ENCODE results near the gene DDX6.
A peak's percentile ranks its signal among the peaks of the same experiment; 100 is the strongest.
"Not testable (repeated sequence)": the region's sequence is repeated elsewhere in the genome, so short reads cannot be mapped to it uniquely, and the experiment has no call there.

Gene DDX6

GRCh38 chr11:118735203-118735602 lies 55.8 kb downstream of the DDX6 start:
- no peak for DNase-seq

GRCh38 chr11:118734031-118734430 lies 56.9 kb downstream of the DDX6 start:
- no peak for DNase-seq

GRCh38 chr11:118729753-118730152 lies 61.2 kb downstream of the DDX6 start:
- DNase-seq, result not testable (repeated sequence)

DNA sequence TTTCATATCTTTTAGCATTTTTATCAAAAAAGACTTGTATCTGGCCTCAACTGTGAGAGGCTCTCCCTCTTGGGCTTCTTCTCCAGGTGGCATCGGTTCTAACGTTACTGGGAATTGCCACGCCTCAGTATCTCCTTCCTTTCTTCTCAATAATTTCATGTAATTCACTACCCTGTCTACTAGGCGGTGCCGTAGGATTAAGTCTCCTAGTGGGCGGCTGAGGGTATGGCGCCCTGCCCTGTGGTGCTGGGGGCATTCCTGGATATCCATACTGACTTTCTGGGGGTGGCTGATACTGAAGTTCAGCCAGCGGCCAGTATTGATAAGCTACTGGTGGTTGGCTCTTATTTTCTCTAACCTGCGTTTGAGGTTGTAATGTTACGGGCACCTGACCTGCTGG lies 62.9 kb downstream of the DDX6 start:
- not testable (repeated sequence) for DNase-seq

GRCh38 chr11:118727721-118728066 lies 63.3 kb downstream of the DDX6 start:
- not testable (repeated sequence) for DNase-seq

GRCh38 chr11:118727001-118727720 lies 63.8 kb downstream of the DDX6 start:
- DNase-seq, result not testable (repeated sequence)

- not testable (repeated sequence) for DNase-seq
Observed at GRCh38 chr11:118721478-118722015, 69.4 kb downstream of the DDX6 start.

DNA sequence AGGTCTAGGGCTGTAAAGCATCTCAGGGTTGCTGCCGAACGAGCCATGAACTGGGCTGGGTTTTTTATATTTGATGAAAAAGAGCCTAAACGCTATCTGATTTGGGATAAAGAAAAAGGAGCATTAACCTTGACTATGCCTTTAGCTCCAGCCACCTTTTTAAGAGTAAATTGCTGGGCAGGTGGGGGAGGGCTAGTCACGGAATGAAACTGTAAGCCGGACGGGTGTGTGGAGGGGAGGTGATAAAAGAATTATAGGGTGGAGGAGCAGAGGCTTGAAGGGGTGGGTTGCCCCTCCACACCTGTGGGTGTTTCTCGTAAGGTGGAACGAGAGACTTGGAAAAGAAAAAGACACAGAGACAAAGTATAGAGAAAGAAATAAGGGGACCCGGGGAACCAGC lies 70.2 kb downstream of the DDX6 start:
- DNase-seq, result not testable (repeated sequence)

GRCh38 chr11:118720078-118720477 lies 70.9 kb downstream of the DDX6 start:
- not testable (repeated sequence) for DNase-seq

- DNase-seq, result not testable (repeated sequence)
Observed at GRCh38 chr11:118718562-118718961, 72.4 kb downstream of the DDX6 start.

- DNase-seq, result not testable (repeated sequence)
Observed at GRCh38 chr11:118717733-118718132, 73.2 kb downstream of the DDX6 start.

GRCh38 chr11:118717221-118717620 lies 73.7 kb downstream of the DDX6 start:
- DNase-seq, result not testable (repeated sequence)

DNA sequence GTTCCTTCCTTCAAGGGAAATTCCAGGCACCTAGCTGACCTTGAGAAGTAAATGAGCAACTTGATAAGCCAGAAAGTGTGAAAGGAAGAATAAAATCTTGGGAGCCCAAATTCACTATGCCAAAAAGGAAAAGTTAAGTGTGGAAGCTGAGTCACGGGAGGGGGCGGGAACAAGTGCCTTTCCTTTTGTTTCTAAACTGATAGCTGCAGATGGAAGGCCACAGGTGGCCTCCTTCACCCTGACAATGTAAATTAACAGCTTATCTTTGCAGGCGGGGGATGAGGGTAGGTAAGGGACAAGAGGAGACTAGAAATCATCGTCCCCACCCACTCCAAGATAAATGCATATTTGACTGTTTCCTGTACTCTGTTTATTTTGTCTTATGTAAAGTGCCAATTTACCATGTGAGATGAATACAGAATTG lies 75.1 kb downstream of the DDX6 start:
- DNase-seq, result no peak

- DNase-seq, result no peak
Observed at GRCh38 chr11:118715245-118715831, 75.6 kb downstream of the DDX6 start.

DNA sequence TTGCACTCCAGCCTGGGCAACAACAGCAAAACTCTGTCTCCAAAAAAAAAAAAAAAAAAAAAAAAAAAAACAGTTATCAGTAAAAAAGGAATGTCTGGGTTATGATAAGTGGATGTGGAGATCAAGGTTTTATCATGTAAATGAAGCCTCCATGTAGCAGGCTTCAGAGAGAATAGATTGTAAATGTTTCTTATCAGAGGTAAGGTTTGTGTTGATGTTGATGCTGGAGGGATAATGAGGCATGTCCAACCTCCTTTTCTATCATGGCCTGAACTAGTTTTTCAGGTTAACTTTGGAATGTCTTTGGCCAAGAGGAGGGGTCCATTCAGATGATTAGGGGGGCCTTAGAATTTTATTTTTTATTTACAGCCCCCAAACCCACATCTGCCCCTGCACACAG lies 76.1 kb downstream of the DDX6 start:
- DNase-seq, result no peak

GRCh38 chr11:118714416-118714815 lies 76.5 kb downstream of the DDX6 start:
- DNase-seq, result not testable (repeated sequence)

DNA sequence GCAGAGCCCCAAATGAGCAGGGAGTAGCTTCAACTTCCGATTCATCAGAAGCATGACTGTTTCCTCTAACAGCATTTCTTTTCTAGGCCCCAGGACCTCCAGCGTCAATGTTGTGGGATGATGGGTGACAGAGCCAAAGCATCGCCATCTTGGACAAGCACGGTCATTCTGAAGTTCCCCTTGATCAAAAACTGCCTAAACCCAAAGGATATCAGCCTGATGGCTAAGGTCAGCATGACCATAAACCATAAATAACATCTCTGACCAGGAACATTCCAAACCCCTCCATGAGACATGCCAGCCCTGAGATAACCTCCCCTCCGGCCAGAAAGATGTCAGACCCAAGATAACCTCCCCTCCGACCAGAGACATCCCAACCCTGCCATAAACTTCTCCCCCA lies 82.7 kb downstream of the DDX6 start:
- DNase-seq, result no peak

- no peak for DNase-seq
Observed at GRCh38 chr11:118706546-118706825, 84.5 kb downstream of the DDX6 start.

- DNase-seq, result no peak
Observed at GRCh38 chr11:118705791-118706545, 85.0 kb downstream of the DDX6 start.

DNA sequence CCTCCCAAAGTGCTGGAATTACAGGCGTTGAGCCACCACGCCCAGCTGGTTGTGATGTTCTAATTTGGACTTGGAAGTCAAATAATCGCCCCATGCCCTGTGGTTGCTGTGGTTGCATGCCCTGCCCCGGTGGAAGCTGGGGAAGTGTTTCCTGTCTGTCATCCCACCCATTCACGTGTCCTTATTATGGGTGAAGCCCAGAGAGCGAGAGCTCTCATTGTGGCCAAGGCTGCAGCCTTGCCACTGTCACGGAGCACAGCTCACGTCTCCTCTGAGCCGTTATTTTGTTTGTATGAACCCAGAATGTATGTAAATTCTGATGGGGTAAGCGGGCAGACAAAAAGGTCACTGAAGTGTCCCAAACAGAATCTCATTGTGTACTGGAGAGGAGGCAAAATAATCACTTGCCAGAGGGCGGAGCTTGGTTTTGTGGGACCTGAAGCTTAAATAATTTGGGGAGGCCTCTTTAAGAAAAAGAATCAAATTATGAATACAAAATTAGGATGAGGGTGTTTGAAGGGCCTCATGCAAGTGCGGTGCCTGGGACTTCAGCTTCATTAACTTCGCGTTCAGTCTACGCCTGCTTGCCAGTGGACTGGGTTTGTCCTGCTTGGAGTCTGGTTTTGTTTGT lies 85.7 kb downstream of the DDX6 start:
- DNase-seq, result peak; percentile 34

DNA sequence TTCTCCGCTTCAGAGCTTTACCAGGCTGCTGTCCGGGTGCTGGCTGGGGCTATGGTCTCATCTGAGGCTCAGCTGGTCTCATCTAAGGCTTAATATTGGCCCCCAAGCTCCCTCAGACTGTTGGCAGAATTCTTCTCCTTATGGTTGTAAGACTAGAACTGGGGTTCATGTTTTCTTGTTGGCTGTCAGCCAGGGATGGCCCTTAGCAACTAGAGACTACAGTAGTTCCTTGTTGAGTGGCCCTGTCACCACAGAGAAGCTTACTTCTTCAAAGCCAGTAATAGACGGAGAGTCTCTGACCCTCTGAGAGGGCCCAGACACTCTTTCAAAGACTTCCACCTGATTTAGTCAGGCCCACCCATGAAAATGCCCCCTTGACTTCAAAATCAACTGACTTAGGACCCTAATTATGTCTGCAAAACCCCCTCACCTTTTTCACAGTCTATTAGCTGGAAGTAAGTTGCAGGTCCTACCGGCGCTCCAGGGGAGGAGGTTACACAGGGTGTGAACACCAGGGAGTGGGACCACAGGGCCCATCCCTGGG lies 87.3 kb downstream of the DDX6 start:
- DNase-seq, result no peak

- peak; percentile 60 for DNase-seq
Observed at GRCh38 chr11:118699506-118700220, 91.3 kb downstream of the DDX6 start.
